Activated naive CD4-positive, alpha-beta T cell treated with Interleukin-2 at 50 U/mL for 16 hours (primary cell): ENCODE data around the gene CASKIN1.
"Not testable (repeated sequence)": the region's sequence is repeated elsewhere in the genome, so short reads cannot be mapped to it uniquely, and the experiment has no call there.

ENCODE experiments used
- DNase-seq: peaks from one replicate; pipeline ENCODE4 v3.0.0-alpha.2; 2020

CASKIN1 gene

DNA sequence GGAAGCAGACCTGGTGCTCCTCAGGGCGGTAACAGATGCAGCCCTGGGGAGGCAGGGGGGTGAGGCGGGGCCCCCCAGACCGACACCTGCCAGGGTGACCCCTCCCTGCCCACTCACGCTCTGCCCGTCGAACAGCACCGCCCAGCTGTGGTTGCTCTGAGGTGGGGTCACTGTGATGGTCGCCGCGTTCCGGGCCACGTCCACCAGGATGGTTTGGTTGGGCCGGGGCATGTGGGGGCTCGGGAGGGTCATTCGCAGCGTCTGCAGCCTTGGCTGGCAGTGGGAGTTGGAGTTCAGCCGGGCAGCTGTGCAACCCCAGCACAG is 13.6 kb upstream of the CASKIN1 start:
- no peak for DNase-seq

DNA sequence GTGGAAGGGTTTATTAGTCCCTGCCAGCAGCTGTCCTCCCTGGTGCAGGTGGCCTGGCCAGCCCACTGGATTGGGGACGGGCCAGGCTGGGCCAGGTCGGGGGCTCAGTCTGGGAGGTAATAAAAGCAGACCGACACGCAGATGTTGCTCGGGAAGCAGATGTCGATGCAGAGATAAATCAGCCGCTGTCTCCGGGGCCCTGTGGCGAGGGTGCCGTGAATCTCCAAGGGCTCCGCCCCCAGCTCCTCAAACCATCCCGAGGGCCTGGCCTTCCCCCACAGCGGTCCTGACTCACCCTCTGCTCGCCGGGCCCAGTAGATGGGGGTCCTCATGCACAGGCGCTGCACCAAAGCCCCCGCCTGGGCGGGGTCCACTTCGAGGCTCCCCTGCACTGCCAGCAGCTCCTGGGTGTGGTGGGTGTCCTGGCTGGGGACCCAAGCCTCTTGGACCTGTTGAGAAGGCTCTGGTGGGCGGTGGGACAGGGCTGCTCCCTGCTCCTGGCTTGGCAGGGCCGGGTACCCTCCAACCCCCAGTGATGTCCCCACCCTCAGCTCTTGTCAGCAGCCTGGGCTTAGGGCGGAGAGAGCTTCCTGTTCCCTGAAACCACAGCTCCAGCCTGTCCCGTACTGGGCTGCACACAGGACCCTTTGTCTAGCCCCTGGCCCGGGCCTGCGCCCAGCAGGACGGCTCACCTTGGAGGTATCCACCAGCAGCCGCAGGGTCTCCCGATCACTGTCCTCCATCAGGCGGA is 13.0 kb upstream of the CASKIN1 start:
- DNase-seq: no peak

DNA sequence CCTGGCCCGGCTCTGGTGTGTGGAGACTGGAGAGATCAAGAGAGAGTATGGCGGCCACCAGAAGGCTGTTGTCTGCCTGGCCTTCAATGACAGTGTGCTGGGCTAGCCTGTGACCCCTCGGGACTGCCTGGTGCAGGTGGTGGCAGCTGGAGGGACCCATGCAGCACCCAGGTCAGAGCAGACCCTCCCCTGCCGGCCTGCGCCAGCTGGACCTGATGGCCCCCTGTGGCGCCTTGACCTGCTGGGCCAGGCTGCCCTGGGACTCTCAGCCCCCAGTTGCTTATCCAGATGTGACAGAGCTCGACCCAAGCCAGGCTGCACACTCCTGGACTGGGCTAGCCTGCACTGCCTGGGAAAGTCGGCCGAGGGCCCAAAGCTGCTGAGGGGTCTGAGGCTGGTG is 12.4 kb upstream of the CASKIN1 start:
- no peak for DNase-seq

DNA sequence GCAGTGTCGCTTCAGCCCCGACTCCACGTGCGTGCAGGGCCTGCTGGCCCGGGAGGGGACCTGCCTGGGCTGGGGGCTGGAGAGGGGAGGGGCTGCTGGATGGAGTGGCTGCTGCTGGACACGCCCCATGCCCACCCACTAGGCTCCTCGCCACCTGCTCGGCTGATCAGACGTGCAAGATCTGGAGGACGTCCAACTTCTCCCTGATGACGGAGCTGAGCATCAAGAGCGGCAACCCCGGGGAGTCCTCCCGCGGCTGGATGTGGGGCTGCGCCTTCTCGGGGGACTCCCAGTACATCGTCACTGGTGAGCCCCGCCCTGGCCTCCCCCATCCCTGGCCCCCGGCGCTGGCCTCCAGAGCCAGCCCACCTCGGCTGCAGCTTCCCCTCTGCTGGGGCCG is 11.9 kb upstream of the CASKIN1 start:
- no peak for DNase-seq

DNA sequence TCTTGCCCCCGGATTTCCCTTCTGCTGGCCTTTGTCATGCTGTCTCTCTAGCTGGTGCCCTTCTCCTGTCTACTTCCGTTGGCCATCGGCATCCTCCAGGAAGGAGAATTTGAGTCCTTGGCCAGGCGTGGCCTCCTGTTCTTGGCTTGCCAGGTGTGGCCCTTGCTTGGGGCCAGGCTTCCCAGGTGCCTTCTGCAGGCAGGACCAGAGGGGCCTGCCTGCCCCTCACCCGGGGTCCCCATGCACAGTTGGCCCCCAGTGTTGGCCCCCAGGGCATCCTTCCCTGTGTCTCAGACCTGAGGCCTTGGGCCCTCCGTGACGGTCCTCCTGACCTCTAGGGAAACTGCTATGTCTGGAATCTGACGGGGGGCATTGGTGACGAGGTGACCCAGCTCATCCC is 11.5 kb upstream of the CASKIN1 start:
- DNase-seq: no peak

DNA sequence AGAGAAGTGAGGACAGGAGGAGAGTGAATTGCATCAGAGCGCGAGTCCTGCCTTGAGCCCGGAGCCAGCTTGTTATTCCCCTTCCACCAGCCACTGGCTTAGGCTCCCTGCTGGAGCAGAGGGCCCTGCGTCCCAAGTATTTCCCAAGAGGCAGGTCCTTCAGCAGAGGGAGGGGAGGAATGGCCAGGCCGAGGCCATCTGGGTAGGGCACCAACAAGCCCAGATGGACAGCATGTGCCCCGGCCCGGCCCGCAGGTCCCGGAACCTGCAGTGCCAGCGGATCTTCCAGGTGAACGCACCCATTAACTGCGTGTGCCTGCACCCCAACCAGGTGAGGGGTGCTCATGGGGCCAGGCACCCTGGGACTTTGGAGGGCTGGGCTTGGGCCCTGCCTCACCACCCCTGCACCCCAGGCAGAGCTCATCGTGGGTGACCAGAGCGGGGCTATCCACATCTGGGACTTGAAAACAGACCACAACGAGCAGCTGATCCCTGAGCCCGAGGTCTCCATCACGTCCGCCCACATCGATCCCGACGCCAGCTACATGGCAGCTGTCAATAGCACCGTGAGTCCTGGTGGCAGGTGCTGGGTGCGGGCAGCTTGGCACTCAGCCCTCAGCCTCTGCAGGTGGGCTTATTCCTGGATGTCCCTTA is 10.5 kb upstream of the CASKIN1 start:
- no peak for DNase-seq

DNA sequence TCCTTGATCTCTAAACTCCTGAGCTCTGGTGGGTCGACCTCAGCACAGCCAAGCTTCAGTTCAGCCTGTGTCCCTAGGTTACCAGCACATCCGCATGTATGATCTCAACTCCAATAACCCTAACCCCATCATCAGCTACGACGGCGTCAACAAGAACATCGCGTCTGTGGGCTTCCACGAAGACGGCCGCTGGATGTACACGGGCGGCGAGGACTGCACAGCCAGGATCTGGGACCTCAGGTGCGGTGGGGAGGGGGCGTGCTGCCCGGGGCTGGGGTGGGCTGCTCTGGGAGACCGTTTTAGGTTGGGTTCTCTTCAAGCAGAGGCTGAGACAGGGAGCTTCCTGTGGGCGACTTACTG is 10.0 kb upstream of the CASKIN1 start:
- no peak for DNase-seq

DNA sequence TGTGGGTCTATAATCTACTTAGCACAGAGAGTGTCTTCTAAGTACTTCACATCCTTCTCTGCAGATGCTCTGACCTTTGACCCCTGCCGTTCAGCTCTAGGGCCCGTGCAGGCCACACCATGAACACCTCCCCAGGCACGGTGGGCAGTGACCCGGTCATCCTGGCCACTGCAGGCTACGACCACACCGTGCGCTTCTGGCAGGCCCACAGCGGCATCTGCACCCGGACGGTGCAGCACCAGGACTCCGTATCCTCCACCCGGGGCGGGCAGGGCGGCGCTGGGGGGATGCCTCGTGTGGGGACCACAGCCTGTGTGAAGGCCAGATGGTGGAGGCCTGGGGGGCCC is 9.5 kb upstream of the CASKIN1 start:
- DNase-seq: no peak

DNA sequence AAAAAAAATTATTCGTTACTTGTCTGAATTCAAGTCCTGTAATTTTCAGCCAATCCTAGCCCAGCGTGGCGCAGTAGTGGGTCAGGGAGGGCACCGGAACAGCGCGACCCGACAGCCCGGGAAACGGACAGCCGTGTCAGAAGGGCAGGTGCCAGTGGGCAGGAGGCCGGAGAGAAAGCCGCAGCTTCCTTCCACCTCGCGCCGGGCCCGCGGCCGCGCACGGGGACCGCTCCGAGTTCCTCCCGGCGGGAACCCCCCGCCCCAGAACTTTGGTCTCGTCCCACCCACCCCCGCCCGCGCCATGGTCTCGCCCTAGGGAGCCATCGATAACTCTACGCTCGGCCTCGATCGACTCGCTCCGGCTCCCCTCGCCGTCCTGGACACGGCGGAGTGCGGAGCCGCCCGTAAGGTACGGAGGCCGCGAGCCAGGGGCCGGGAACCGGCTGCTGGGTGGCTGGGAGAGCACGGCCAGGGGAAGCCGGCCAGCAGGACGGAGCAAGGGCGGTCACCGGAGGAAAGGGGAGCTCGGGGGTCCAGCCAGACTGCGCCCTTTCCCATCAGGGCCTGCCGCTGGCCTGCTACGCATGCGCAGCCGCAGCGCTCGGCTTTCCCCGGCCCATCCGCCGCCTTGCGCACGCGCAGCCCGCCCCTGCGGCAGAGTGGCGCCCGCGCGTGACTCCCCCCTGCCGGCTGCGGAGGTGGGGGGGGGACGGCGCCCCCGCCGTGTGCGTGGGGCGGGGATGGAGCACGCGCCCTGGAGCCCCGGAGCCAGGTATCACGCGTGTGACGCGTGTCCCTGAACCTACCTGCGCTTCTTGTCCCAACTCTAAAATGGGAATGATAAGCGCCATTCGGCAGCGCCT is 8.9 kb upstream of the CASKIN1 start, which contains the start of gene MLST8:
TSS of gene MLST8 (plus strand) at position 351 of the 863 bp plus-strand sequence. CDS start 632 bp downstream, outside the sequence.
- peak; percentile 88 for DNase-seq

DNA sequence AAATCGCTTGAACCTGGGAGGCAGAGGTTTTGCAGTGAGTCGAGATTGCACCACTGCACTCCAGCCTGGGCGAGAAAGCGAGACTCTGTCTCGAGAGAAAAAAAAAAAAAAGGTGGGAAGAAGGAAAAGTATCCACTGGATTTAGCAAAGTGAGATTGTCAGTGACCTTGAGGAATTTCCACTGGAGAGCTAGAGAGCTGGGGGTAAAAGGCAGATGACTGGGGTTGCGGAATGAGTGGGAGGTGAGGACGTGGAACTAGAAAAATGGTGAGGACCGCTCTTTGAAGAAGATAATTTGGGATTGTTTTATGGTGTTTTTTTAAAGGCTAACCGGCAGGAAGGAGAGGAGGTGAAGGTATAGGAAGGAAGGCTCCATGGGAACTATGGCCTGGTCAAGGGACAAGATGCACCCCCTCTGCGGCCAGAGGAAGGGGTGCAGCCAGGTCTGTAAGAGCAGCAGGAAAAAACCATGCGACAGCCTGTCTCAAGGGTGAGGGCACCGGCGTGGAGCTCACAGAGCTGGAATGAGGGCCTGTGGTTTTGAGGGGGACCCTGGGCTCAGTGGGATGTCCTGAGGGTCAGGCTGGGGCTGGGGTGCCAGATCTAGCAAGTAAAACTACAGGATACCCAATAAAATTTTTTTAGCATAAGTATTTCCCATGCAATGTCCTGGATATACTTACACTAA is 8.2 kb upstream of the CASKIN1 start:
- DNase-seq: no peak

DNA sequence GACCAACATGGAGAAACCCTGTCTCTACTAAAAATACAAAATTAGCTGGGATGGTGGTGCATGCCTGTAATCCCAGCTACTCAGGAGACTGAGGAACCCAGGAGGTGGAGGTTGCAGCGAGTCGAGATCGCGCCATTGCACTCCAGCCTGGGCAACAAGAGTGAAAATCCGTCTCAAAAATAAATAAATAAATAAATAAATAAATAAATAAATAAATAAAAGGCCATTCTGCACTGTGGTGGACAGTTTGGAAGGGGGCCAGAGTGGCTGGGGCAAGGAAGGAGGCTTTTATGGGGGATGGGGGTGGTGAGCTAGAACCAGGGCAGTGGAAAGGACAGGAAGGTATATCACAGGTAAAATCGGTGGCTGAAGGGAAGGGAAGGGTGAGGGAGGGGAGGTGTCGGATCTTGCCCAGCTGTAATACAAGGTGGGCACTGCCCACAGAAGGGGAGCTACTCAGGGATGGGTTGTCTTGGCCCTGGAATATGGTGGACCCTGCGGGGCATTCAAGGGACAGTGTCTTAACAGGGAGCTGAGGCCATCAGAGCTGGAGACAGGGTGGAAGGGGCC is 6.8 kb upstream of the CASKIN1 start:
- DNase-seq: not testable (repeated sequence)

DNA sequence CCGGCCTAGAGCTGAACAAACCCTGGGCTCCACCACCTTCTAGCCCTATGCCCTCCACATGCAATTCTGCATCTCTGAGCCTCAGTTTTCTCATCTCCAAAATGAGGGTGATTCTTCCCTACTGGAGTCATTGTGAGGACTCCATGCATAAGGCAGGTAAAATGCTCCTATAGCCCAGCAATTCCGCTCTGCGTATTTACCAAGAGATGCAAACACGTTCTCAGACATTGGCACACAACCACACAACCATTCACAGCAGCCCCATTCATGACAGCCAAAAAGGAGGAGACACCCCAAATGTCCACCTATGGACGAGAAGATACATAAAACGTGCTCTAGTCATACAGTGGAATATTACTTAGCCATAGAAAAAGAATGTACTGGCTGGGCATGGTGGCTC is 3.9 kb upstream of the CASKIN1 start:
- no peak for DNase-seq

DNA sequence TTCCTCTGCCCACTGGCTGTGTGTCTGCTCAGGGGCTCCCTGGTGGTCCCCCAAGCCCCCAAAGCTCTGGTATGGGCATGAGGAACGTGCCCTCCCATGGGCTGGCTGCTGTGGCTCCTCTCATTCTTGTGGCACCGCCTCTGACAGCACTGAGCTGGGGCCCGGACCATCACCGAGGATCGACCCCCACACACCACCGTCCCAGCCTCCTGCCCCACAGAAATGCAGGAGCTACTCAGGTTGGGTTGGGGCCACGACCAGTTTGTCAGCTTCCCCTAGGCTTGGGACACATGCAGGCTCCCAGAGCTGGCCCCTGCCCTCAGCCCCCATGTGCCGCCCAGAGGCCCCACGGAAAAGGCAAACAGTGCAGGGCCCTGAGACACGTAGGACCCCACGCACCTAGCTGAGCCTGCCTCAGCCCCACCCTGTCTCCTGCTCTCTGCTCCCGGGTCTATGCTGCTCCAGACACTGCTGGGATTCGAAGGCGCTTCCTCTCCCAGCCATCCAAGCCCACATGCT is 3.3 kb upstream of the CASKIN1 start:
- no peak for DNase-seq

DNA sequence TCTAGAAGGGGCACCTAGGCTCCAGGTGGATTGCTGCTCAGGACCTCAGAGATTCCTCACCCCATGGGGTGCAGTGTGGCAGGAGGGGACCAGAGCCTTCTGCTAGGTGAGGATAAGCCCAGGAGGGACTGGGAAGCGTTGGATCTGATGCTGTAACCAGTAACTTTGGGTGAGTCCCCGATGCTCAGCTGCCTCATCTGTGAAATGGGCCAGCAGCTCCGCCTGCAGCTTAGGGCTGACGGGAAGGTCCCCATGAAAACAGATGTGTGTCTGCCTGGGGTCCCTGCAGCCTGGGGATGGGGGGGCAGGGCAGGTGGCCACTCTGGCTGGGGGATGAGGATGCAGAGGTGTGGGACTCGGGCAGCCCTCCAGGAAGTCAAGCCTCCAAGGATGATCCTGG is 2.7 kb upstream of the CASKIN1 start:
- no peak for DNase-seq

DNA sequence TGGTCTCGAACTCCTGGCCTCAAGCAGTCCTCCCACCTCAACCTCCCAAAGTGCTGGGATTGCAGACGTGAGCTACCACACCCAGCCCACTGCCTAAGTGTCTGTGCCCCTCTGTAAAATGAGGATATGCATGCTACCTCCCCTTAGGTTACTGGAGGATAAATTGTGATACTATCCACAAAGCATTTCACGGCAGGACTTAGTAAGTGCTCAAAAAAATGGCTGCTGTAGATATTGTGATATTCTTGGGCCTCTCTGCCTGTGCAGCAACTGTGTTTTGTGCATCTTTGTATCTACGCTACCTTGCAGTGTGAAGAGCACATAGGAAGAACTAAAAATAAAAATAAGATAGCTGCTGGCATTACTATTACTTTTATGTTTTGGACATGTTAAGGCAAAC is 1.9 kb upstream of the CASKIN1 start:
- DNase-seq: no peak

DNA sequence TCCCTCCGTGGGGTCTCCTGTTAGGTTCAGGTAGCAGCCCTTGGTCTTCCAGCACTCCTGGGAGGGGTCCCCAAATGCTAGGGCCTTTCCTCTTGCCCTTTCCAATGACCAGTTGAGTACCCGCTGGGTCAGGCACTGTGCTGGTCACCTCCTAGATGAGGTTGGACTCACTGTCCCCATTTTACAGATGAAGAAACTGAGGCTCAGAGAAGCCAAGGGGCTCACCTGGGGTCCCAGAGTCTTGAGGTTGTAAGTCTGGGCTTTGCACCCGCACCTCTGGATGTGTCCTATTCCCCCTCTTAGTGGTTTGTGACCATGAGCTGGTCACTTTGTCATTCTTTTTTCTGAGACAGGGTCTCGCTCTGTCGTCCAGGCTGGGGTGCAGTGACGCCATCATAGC is 1.4 kb upstream of the CASKIN1 start:
- no peak for DNase-seq

DNA sequence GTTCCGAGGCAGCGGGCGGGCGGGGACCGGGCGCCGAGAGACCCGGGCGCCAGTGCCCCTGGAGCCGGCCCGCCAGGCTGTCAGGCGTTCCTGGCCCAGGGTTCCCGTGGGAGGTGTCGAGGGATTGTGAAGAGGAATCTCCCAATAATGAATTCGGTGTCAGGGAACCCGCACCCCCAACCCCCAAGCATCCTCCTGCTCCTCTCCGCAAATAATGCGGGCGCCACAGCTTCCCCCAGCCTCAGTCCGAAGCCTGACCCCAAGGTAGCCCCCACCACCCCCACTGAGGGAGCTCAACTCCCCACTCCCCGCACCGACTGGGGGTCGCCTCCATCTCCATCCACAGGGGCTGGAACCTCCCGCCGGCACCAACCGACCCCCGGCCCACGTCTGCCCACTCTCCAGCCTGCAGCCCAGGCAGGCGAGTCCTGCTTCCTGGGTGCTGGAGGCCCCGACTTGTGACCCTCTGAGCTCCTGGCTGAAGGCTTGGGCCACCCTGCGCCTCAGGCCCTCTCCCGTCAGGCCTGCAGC is 641 bp upstream of the CASKIN1 start:
- no peak for DNase-seq

DNA sequence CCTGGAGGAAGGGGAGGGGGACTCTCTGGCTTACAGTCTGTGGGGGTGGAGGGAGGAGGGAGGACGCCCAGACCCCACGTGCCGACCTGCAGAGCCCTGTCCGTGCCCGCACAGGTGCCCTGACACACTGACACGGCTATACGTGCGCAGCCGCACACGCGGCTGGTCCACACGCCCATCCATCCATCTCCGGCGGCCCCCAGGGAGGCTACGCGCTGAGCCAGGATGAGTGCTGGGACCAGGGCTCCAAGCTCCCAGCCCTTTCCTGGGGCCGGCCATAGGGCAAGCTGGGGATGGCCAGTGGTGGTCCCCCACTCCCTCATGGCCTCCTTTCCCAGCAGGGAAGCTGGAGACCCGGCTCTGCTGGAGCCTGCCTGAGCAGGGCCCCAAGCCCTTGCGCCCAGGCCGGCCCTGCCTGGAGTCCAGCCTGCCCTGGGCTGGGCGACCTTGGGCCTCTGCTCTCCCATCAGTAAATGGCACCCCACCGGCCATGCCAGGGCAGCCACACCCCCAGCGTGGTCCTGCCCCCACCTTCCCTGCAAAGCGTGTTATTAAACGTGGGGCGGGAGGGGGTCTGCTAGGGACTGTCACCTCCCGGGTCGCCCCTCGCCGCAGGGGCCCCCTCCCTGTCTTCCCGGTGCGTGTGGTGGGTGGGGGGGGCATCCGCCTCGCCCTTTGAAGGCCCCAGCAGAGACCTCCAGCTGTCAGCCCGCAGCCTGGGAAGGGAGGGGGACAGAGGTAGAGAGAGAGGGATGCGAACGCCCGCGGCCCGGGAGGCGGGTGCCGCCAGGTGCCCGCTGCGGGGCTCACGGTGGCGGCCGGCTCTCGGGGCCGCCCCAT is 863 bp downstream of the CASKIN1 start:
- DNase-seq: no peak

DNA sequence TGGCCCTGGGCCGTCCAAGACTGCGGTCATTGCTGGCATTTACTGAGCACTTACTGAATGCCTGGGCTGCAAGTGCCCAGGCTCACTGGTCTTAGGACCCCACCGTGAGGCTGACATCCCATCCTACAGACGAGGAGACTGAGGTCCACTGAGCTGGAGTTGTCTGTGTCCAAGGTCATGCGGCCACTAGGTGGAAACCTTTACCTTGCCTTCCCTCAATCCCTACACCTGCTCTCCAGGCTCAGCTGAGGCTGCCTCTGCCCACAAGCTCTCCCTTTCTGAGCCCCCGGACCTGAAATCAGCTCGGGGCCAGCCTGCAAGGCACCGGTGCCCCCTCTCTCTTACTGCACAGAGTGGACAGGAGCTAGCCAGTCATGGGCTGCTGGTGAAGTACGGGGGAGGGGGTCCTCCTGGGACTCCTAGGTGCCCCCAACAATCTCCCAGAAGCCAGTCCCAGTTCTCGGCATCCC is 1.5 kb downstream of the CASKIN1 start:
- DNase-seq: peak; percentile 52

DNA sequence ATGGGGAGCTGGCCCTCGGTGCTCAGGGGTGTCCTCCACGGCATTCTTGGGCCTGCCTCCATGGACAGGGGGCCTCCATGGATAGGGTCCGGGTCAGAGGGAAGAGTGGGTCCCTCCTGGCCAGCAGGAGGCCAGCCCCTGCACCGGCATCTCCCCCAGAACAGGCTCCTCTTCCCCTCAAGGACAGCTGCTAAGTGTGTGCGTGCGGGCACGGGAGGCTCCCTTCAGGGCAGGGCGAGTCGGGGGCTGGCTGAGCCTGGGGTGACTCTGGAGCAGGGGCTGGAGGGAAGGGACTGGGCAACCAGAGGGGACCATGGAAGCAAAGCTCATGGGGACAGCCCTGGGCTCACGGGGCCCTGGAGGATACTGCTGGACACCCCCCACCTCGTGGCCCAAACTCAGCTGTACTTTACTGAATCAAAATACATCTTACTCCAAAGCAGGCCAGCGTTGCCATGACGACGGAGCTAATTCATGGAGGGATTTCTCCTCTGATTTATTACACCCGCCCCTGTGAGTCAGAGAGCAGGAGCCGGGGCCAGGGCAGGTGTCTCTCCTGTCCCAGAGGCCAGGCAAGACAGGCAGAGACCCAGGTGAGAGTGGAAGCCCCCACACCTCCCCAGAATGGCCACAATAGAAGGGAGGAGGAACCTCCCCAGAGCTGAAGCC is 2.1 kb downstream of the CASKIN1 start:
- no peak for DNase-seq

DNA sequence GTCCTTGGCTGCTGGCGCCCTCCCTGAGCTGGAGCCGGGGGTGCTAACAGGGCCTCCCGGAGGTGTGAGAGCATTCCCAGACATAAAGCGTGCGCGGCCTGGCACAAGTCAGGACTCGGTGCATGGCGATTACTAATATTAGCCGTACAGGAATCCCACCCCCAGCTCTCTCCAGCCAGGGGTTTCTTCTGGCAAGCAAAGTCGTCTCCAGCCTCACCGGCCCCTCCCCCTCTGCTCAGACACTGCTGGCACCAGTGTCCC is 5.0 kb downstream of the CASKIN1 start:
- no peak for DNase-seq
